DMS53 treated with DMSO at 0.1 percent for 48 hours (cell line): ENCODE measurements around the gene MKKS.

ENCODE experiments used
- DNase-seq: peaks from one replicate; lab custom pipeline; 2025; ENCODE audit not compliant: unreplicated experiment; lab: John Stamatoyannopoulos, UW

Gene MKKS

GRCh38 chr20:10453241-10453640 lies 19.2 kb upstream of the MKKS start:
- peak; percentile 56 for DNase-seq

GRCh38 chr20:10449270-10449669 lies 15.2 kb upstream of the MKKS start:
- DNase-seq, result no peak

GRCh38 chr20:10448270-10449156 lies 14.5 kb upstream of the MKKS start:
- DNase-seq, result no peak

- peak; percentile 78 for DNase-seq
Measured at GRCh38 chr20:10447028-10447427, 13.0 kb upstream of the MKKS start.

GRCh38 chr20:10445758-10446157 lies 11.7 kb upstream of the MKKS start:
- DNase-seq, result no peak

- DNase-seq, result no peak
Measured at GRCh38 chr20:10443936-10444335, 9.9 kb upstream of the MKKS start.

GRCh38 chr20:10438217-10438616 lies 4.2 kb upstream of the MKKS start:
- DNase-seq, result no peak

GRCh38 chr20:10436053-10436699 lies 2.2 kb upstream of the MKKS start:
- no peak for DNase-seq

GRCh38 chr20:10434832-10435812 lies 1.1 kb upstream of the MKKS start, which contains the start of gene SLX4IP:
TSS of gene SLX4IP (plus strand) at chr20:10435305. CDS start at chr20:10458205, 22,900 bp downstream.
- DNase-seq, result peak; percentile 98

- DNase-seq, result peak; percentile 97
Measured at GRCh38 chr20:10434467-10434831, 427 bp upstream of the MKKS start.

- DNase-seq, result peak; percentile 7
Measured at GRCh38 chr20:10433014-10433622, 904 bp downstream of the MKKS start.

GRCh38 chr20:10432079-10432478 lies 1.9 kb downstream of the MKKS start:
- DNase-seq, result no peak

GRCh38 chr20:10430704-10431103 lies 3.3 kb downstream of the MKKS start:
- DNase-seq, result no peak

GRCh38 chr20:10430000-10430466 lies 4.0 kb downstream of the MKKS start:
- DNase-seq, result peak; percentile 11

- DNase-seq, result no peak
Measured at GRCh38 chr20:10429443-10429981, 4.5 kb downstream of the MKKS start.

- no peak for DNase-seq
Measured at GRCh38 chr20:10428008-10428407, 6.0 kb downstream of the MKKS start.

- peak; percentile 17 for DNase-seq
Measured at GRCh38 chr20:10427060-10427692, 6.8 kb downstream of the MKKS start.

- DNase-seq, result no peak
Measured at GRCh38 chr20:10423735-10424134, 10.3 kb downstream of the MKKS start.

GRCh38 chr20:10419550-10420133 lies 14.4 kb downstream of the MKKS start:
- DNase-seq, result peak; percentile 39
